Activated CD4-positive, alpha-beta memory T cell treated with anti-CD3 and anti-CD28 coated beads, Interleukin-2, amount 10 ng/mL, durations not matched to agents 7 days and 5 days (primary cell): ENCODE data around the gene HNRNPH2. TPM values are rescaled to one million over a fixed set of nuclear protein-coding genes. Genes with fewer than 3 reads are reported as not detected.

Source experiments
- CTCF ChIA-PET: fragments of 350-600 bp; sonication (Branson Sonifier 250); formaldehyde crosslinking; loops from one replicate; lab custom pipeline; 2021; ENCODE audit warnings: antibody characterized with exemption, inconsistent platforms; lab: Charles Lee
- POLR2A ChIA-PET: fragments of 350-600 bp; sonication (Branson Sonifier 250); formaldehyde crosslinking; loops from one replicate; lab custom pipeline; 2021; ENCODE audit warnings: antibody characterized with exemption; lab: Charles Lee
- DNase-seq: peaks from one replicate; pipeline ENCODE4 v3.0.0-alpha.2; 2020
- H3K27ac Mint-ChIP-seq: one replicate; pipeline ENCODE4 v1.8.0; 2021; ENCODE audit warnings: mild to moderate bottlenecking, mixed read lengths
- H3K27me3 Mint-ChIP-seq: one replicate; pipeline ENCODE4 v1.8.0; 2021; ENCODE audit warnings: mixed read lengths
- H3K36me3 Mint-ChIP-seq: one replicate; pipeline ENCODE4 v1.8.0; 2021; ENCODE audit warnings: low read depth, mixed read lengths
- H3K4me1 Mint-ChIP-seq: one replicate; pipeline ENCODE4 v1.8.0; 2021; ENCODE audit warnings: mixed read lengths
- H3K4me3 Mint-ChIP-seq: one replicate; pipeline ENCODE4 v1.8.0; 2021; ENCODE audit warnings: mild to moderate bottlenecking, mixed read lengths
- H3K9me3 Mint-ChIP-seq: one replicate; pipeline ENCODE4 v1.8.0; 2021; ENCODE audit warnings: mixed read lengths
- total RNA-seq, 2 experiments: library from RNA; stranded (reverse); gene quantifications; one replicate each; pipeline ENCODE4 v1.2.3, GENCODE V29; 2021

Gene HNRNPH2
- 10 to 100 TPM; 46.2 TPM for total RNA-seq

DNA sequence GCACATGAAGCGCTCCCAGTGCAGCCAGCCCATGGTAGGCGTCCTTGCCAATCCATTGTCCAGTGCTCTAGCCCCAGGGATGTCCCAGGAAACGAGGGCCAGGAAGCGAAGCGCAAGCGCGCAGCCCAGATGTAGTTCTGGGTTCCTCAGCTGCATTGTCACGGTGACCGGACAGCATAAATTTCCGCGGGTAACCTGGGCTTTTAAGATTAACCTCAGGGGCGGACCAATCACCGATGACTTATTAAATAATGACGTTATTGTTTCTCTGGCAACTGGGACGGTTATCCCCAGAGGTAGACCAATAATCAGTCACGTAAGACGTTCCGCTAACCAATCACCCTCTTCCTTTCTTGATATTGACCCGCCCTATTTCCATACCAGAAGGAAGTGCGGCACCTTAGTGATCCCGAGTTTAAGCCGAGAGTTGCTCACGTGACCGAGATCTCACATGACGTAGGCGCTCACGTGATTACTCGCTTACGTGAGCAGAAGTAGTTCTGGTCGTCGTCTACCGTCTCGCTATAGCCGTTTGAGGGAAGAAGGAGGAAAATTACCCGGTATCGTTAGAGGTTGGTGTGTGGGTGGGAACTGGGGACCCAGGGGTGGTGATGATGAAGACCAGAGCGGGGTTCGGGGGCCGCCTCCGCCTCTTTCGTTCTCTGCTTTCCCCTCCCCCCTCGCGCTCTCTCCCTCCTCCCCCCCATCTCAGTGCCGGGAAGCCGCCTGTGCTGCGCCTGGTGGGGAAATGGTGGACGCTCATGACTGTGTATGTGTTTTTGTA, at the start of gene HNRNPH2, which contains the start of gene GLA:
HNRNPH2 (plus strand) TSS at position 475 of the 784 bp plus-strand sequence. CDS start 3,767 bp downstream, outside the sequence.
GLA (minus strand) TSS at position 178 of the 784 bp plus-strand sequence; CDS start at position 156, 22 bp downstream.
- H3K4me1 Mint-ChIP-seq = peaks cover 35% of the 10 kb centered on the region
- peaks cover 21% of the 10 kb centered on the region for H3K36me3 Mint-ChIP-seq
- H3K9me3 Mint-ChIP-seq = no peaks in the 10 kb centered on the region
- H3K27me3 Mint-ChIP-seq = no peaks in the 10 kb centered on the region
- CTCF ChIA-PET = interaction anchor here (1.0 kb wide), 1 partner anchor 17 kb away, joined by 4 read pairs; the partner anchor contains the start of gene RPL36A
- peak within 1 kb of the TSS; percentile 97 for H3K27ac Mint-ChIP-seq
- POLR2A ChIA-PET = interaction anchor here (0.9 to 1.9 kb wide), 4 partner anchors 10 to 59 kb away, joined by 4 to 10 read pairs (median 6); partner anchors contain the start of genes RPL36A and TIMM8A
- peak within 1 kb of the TSS; percentile 89 for H3K4me3 Mint-ChIP-seq
- DNase-seq = peak; percentile 90

DNA sequence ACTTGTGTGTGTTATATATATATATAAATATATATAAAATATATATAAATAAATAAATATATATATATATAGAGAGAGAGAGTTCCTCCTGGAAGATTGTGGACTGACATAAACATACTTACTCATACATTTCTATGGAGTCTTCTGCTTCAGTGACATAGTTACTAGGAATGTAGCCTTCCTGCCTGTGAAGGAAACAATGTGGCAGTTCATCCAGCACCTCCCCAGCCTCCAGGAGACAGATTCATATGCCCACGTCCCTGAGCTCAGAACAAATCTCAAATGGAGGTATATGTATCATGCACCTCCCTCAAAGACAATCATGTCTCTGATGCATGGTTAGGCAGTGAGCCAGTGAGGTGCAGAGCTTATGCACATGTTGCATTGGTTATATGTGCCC, 48.1 kb upstream of the HNRNPH2 start:
- POLR2A ChIA-PET = no interaction called here
- Mint-ChIP-seq H3K36me3 (no peaks in the 10 kb centered on the region), H3K4me1 (peaks cover 4% of the 10 kb centered on the region), H3K27me3 (peaks cover 1% of the 10 kb centered on the region), H3K4me3 (no peak overlapping the region), H3K27ac (no peak overlapping the region), H3K9me3 (no peaks in the 10 kb centered on the region)
- no peak for DNase-seq
- CTCF ChIA-PET = no interaction called here

GRCh38 chrX:101360390-101360789, 47.6 kb upstream of the HNRNPH2 start:
- CTCF ChIA-PET = no interaction called here
- Mint-ChIP-seq H3K4me1 (peaks cover 4% of the 10 kb centered on the region), H3K9me3 (no peaks in the 10 kb centered on the region), H3K4me3 (no peak overlapping the region), H3K27ac (no peak overlapping the region), H3K36me3 (no peaks in the 10 kb centered on the region), H3K27me3 (peaks cover 1% of the 10 kb centered on the region)
- DNase-seq = no peak
- POLR2A ChIA-PET = no interaction called here

GRCh38 chrX:101362116-101362515, 45.9 kb upstream of the HNRNPH2 start:
- Mint-ChIP-seq H3K4me3 (no peak overlapping the region), H3K36me3 (no peaks in the 10 kb centered on the region), H3K27me3 (peaks cover 1% of the 10 kb centered on the region), H3K9me3 (no peaks in the 10 kb centered on the region), H3K4me1 (peaks cover 4% of the 10 kb centered on the region), H3K27ac (no peak overlapping the region)
- ChIA-PET CTCF (no interaction called here), POLR2A (no interaction called here)
- DNase-seq = no peak

DNA sequence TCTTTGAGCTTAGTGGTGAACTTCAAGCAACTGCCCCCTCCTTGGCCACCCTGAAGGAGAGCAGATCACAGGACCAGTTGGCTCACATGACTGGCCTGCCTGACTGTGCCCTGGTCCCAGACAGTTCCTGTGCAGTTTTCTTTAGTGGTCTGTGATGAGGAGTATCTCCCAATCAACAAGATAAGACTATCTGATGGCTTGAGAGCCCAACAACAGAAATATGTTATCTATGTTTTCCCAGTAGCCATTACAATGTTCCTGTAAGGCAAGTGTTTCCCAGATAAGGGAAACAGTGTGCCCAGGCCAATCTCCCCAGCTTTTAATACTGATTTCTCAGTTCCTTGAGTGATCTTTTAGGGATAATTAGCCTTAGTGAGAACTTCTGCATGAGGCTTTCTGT, 45.3 kb upstream of the HNRNPH2 start:
- H3K27me3 Mint-ChIP-seq = peaks cover 1% of the 10 kb centered on the region
- no peak overlapping the region for H3K27ac Mint-ChIP-seq
- no peak for DNase-seq
- CTCF ChIA-PET = no interaction called here
- H3K4me3 Mint-ChIP-seq = no peak overlapping the region
- no peaks in the 10 kb centered on the region for H3K36me3 Mint-ChIP-seq
- POLR2A ChIA-PET = no interaction called here
- no peaks in the 10 kb centered on the region for H3K9me3 Mint-ChIP-seq
- H3K4me1 Mint-ChIP-seq = peaks cover 2% of the 10 kb centered on the region

DNA sequence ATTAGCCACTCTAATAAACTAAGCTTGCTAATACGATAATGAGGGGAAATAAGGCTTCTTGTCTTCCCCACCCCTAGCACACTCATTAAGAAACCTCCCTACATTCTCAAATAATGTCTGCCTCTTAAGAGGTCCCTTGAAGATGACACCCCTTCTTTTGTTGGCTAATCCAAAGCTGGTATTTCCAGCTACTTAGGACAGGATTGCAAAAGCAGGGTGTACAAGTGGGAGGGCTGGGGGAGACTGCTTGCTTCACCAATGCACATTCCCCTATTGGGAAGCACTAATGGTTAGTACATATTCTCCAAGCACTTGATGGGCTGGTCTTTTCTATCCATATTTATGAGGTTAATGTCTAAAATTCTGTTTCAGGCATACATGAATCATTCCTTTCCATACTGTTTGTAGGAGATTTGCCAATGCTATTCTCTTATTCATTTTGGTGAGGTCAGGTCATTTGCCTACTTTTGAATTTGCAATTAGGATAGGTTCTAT, 42.7 kb upstream of the HNRNPH2 start:
- no peak overlapping the region for H3K4me3 Mint-ChIP-seq
- no peak for DNase-seq
- no peaks in the 10 kb centered on the region for H3K9me3 Mint-ChIP-seq
- H3K36me3 Mint-ChIP-seq = no peaks in the 10 kb centered on the region
- H3K4me1 Mint-ChIP-seq = no peaks in the 10 kb centered on the region
- POLR2A ChIA-PET = interaction anchor here (0.7 kb wide), 1 partner anchor 25 kb away, joined by 3 read pairs; no protein-coding TSS in a partner anchor
- CTCF ChIA-PET = no interaction called here
- H3K27ac Mint-ChIP-seq = no peak overlapping the region
- H3K27me3 Mint-ChIP-seq = no peaks in the 10 kb centered on the region

GRCh38 chrX:101368800-101369199, 39.2 kb upstream of the HNRNPH2 start:
- CTCF ChIA-PET = no interaction called here
- DNase-seq = no peak
- H3K9me3 Mint-ChIP-seq = no peaks in the 10 kb centered on the region
- no peaks in the 10 kb centered on the region for H3K27me3 Mint-ChIP-seq
- POLR2A ChIA-PET = no interaction called here
- H3K27ac Mint-ChIP-seq = no peak overlapping the region
- no peak overlapping the region for H3K4me3 Mint-ChIP-seq
- no peaks in the 10 kb centered on the region for H3K36me3 Mint-ChIP-seq
- H3K4me1 Mint-ChIP-seq = no peaks in the 10 kb centered on the region

DNA sequence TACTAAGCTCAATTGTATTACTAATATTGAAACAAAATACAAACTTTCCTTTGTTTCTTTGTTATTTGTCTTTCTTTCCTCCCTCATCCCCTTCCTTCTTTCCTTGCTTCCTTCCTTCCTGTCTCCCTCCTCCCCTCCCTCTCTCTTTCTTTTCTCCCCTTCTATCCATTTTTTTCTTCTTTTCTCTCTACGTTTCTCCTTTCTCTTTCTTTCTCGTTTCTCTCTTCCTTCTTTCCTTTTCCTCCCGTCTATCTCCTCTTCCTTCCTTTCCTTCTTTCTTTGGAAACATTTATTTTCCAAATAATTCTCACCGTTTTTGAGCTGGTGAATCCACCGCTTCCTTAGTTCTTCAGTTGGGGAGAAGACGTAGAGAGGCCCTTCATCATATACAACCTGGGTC, 38.3 kb upstream of the HNRNPH2 start:
- ChIA-PET CTCF (no interaction called here), POLR2A (no interaction called here)
- Mint-ChIP-seq H3K4me1 (no peaks in the 10 kb centered on the region), H3K9me3 (no peaks in the 10 kb centered on the region), H3K27ac (no peak overlapping the region), H3K4me3 (no peak overlapping the region), H3K27me3 (no peaks in the 10 kb centered on the region), H3K36me3 (no peaks in the 10 kb centered on the region)
- no peak for DNase-seq

- Mint-ChIP-seq H3K4me1 (no peaks in the 10 kb centered on the region), H3K27ac (no peak overlapping the region), H3K9me3 (no peaks in the 10 kb centered on the region), H3K36me3 (no peaks in the 10 kb centered on the region), H3K27me3 (no peaks in the 10 kb centered on the region), H3K4me3 (no peak overlapping the region)
- ChIA-PET CTCF (no interaction called here), POLR2A (no interaction called here)
- DNase-seq = no peak
These were observed 37.0 kb upstream of the HNRNPH2 start for GRCh38 chrX:101370888-101371504.

DNA sequence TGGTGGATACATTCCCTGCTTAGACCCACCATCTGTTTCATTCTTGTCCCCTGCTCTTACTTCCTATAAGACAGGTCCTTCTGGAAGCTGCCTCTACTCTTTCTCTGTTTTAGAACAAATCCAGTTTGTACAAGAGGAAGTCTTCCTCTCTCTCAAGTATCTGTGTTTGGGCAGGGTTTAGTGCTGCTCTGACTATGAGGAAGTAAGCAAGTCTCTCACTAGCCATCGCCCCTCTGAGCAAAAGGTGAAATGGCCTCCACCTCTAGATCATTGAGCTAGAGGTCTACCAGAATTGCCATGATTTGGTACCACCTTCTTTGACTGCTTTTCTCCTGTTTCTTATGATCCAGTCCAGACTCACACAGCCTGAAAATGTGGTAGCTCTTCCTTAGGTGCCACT, 30.5 kb upstream of the HNRNPH2 start:
- no peak for DNase-seq
- H3K27me3 Mint-ChIP-seq = no peaks in the 10 kb centered on the region
- H3K4me3 Mint-ChIP-seq = no peak overlapping the region
- CTCF ChIA-PET = interaction anchor here (0.8 kb wide), 1 partner anchor 13 kb away, joined by 3 read pairs; the partner anchor contains the start of gene RPL36A
- POLR2A ChIA-PET = no interaction called here
- H3K9me3 Mint-ChIP-seq = no peaks in the 10 kb centered on the region
- H3K4me1 Mint-ChIP-seq = no peaks in the 10 kb centered on the region
- H3K36me3 Mint-ChIP-seq = no peaks in the 10 kb centered on the region
- H3K27ac Mint-ChIP-seq = no peak overlapping the region

- H3K4me3 Mint-ChIP-seq = no peak overlapping the region
- no peaks in the 10 kb centered on the region for H3K4me1 Mint-ChIP-seq
- no peaks in the 10 kb centered on the region for H3K27me3 Mint-ChIP-seq
- no peak overlapping the region for H3K27ac Mint-ChIP-seq
- ChIA-PET CTCF (no interaction called here), POLR2A (interaction anchor here (1.3 kb wide), 1 partner anchor 34 kb away, joined by 3 read pairs; no protein-coding TSS in a partner anchor)
- no peaks in the 10 kb centered on the region for H3K36me3 Mint-ChIP-seq
- no peak for DNase-seq
- no peaks in the 10 kb centered on the region for H3K9me3 Mint-ChIP-seq
These were observed 24.3 kb upstream of the HNRNPH2 start for GRCh38 chrX:101383679-101384205.

- DNase-seq = no peak
- Mint-ChIP-seq H3K27ac (no peak overlapping the region), H3K4me3 (no peak overlapping the region), H3K36me3 (no peaks in the 10 kb centered on the region), H3K9me3 (no peaks in the 10 kb centered on the region), H3K4me1 (no peaks in the 10 kb centered on the region), H3K27me3 (no peaks in the 10 kb centered on the region)
- POLR2A ChIA-PET = no interaction called here
- CTCF ChIA-PET = interaction anchor here (0.5 kb wide), 1 partner anchor 411 kb away, joined by 4 read pairs; no protein-coding TSS in a partner anchor
These were observed 22.9 kb upstream of the HNRNPH2 start for GRCh38 chrX:101385026-101385684.
